ENCODE results near the gene SDK1.

GRCh38 chr7:4052130-4052529 is 751.1 kb downstream of the SDK1 start:
- TF ChIP-seq CTCF (IDR thresholded peaks at IDR 0.05) (no peak), POLR2A (IDR thresholded peaks at IDR 0.05) (no peak)
